NCI-H2107 treated with DMSO at 0.1 percent for 48 hours (cell line): Measurements from ENCODE around the gene EPS8L2.

Experiments used
- DNase-seq: peaks from one replicate; lab custom pipeline; 2025; ENCODE audit not compliant: unreplicated experiment; lab: John Stamatoyannopoulos, UW

Gene EPS8L2

DNA sequence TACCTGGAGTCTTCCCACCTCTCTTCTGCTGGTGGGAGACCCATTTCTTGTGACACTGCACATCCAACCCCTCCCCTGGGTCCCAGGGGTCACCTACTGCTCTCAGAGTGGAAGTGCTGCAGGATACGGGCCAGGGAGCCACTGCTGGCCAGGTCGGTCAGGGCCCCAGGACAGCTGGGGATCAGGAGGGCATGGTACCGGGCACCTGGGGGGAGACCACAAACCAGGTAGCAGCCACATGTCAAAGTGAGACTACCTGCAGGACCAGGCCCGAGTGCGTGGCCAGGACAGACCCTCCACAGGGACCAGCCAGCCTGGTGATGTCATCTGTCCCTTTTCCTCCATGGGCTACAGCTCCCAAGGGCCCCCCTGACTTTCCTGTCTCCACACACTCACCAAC lies 67.4 kb downstream of the EPS8L2 start:
- DNase-seq: no peak

DNA sequence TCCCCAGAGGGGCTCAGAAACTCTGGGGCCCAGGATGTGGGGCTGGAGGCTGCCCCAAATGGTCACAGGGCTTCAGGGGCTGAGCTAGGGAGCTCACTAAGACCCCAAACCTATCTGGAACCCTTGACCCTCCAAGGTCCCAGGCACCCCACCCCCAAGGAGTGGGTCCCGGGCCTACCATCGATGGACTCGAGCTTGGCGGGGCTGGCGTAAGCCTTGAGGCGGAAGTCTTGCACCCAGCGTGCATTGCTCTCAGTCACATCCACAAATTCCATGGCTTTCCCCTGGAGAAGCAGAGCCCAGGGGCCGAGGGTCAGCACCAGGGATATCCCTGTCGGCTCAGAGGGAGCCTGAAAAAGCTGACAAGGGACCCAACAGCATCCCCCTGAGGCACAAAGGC lies 67.8 kb downstream of the EPS8L2 start:
- no peak for DNase-seq

DNA sequence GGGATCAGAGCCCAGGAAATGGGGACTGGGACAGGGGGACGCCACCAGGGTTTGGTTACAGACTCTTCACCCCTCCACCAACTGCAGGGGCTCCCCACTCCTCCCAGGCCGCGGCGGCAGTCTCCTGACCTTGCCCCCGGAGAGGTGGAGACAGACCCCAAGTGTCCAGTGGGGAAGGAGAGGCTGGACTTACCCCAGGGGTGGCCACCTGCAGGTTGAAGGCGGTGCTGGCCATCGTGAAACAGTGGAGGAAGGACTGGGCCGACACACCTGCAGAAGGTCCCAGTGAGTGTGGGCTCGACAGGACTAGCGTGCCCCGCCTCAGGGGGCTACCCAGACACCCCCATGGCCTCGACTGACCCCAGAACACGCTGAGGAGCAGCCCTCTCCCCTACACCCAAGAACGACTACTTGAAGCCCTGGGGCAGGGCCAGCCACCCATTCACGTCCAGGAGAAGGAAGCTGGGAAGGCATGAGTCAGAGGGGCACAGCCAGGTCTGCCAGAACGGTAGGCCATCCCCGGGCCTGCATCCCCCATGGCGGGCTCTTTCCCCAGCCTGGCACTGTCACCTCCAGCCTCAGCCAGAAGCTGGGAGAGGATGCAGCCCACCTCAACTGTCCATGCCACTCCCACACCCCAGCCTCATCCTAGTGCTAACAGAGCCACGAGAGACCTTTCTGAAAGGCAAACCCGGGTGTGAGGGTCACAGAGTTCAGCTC lies 69.0 kb downstream of the EPS8L2 start:
- DNase-seq: no peak

DNA sequence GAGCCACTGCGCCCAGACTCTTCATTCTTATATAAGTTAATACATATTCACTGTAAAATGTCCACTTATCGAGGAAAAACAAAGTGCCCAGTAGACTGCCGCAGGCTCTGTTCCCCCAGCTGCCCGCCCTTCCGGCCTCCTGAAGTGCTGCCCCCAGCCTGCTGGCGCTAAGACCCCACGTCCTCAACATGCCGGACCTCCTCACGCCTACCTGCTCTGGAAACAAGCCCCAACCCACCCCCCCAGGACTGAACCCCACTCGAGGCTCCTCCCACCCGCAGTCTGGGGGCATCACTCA lies 70.2 kb downstream of the EPS8L2 start:
- DNase-seq: no peak

DNA sequence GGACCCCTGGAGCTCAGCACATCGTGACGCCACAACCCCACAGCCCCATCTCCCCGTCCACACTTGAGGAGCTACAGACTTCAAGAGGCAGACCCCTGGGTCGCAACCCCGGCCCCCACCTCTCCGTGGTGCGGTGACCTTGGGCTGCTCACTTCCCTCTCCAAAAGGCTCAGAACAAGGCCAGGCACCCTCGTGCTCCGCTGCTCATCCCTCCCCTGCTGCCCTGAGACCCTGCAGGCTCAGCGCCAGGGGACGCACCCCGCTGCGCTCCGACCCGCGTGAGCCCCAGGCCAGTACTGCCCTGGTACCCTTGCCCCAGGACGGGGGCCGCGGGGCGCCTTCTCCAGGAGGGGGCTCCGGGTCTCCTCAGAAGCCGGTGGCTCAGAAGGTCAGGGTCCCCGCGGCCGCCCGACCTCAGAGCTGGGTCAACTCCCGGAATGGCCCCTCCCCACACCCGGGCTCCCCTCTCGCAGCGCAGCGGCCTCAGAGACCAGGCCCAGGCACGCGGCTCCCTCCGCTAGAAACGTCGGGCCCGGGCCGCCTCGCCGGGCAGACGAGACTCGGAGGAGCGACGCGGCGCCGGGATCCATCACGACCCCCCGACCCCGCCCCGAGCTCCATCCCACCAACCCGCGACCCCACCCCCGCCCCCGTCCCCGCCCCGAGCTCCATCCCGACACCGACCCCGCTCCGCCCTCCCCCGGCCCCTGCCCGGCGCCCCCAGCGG lies 70.7 kb downstream of the EPS8L2 start:
- DNase-seq: no peak
